Heart left ventricle (tissue), 16 donors: ENCODE results near the gene TMEM243. TPM values are rescaled to one million over a fixed set of nuclear protein-coding genes. Genes with fewer than 3 reads are reported as not detected.

ENCODE experiments used
- ATAC-seq, 4 donors: fragments of 200-7000 bp; cut with Tn5 transposase; one replicate each; pipeline ENCODE4 v1.9.1; 2020 to 2022; ENCODE audit warnings: moderate library complexity in 4 of 4, mild to moderate bottlenecking in 3 of 4, moderate number of reproducible peaks in 1 of 4
- DNase-seq, 5 donors: peaks; one replicate each; pipeline ENCODE4 v3.0.0-alpha.2; 2020
- H3K27ac ChIP-seq, 12 donors: fragments of 200-600 bp; sonication (generic) in 4 of 12; one replicate each; pipeline versions ENCODE4 v1.5.0 to v1.8.0; 2016 to 2022; ENCODE audit warnings: mild to moderate bottlenecking in 2 of 12
- H3K27me3 ChIP-seq, 9 donors: fragments of 200-600 bp; sonication (generic) in 2 of 9; one replicate each; pipeline versions ENCODE4 v1.5.1 to v1.8.0; 2016 to 2022; ENCODE audit warnings: mild to moderate bottlenecking in 3 of 9
- H3K36me3 ChIP-seq, 9 donors: fragments of 200-600 bp; sonication (generic) in 2 of 9; one replicate each; pipeline versions ENCODE4 v1.5.0 to v1.8.0; 2018 to 2022; ENCODE audit warnings: mild to moderate bottlenecking in 2 of 9
- H3K4me1 ChIP-seq, 12 donors: fragments of 200-600 bp; sonication (generic) in 4 of 12; one replicate each; pipeline versions ENCODE4 v1.5.0 to v1.8.0; 2016 to 2022; ENCODE audit warnings: mild to moderate bottlenecking in 3 of 12
- H3K4me3 ChIP-seq, 12 donors: fragments of 200-600 bp; sonication (generic) in 4 of 12; one replicate each; pipeline versions ENCODE4 v1.5.0 to v1.8.0; 2017 to 2022; ENCODE audit warnings: mild to moderate bottlenecking in 9 of 12, moderate library complexity in 4 of 12
- H3K9me3 ChIP-seq, 12 donors: fragments of 200-600 bp; sonication (generic) in 4 of 12; one replicate each; pipeline versions ENCODE4 v1.5.0 to v1.8.0; 2016 to 2022; ENCODE audit warnings: mild to moderate bottlenecking in 1 of 12
- POLR2A ChIP-seq, 2 donors: fragments of 450-650 bp; IDR thresholded peaks; one replicate each; pipeline ENCODE4 v1.6.1; 2017; ENCODE audit warnings: antibody characterized with exemption in 2 of 2, mild to moderate bottlenecking in 2 of 2, moderate library complexity in 2 of 2
- WGBS, 4 donors: extraction: QIAGEN DNeasy Blood & Tissue Kit in 2 of 4; methylation state at CpG; one replicate each; pipeline versions ENCODE4 v1.1.5 to v1.1.7; 2013 to 2018; 5-methylcytosine and 5-hydroxymethylcytosine counted together
- intact Hi-C, 10 donors: fragments of 100-400 bp; cut with DNase I; formaldehyde crosslinking; loops; one replicate each; pipeline versions ENCODE4 v1.11.1 to v1.14.2; 2022
- polyA plus RNA-seq, 2 donors: library from polyadenylated mRNA; stranded (reverse); fragments of 200-250 nt; gene quantifications; one replicate each; pipeline ENCODE4 v1.2.3, GENCODE V29; 2013
- total RNA-seq, 9 donors: library from RNA; depleted of rRNA in 2 of 9; stranded (reverse); fragments of >200 nt in 2 of 9; fragmentation: NEBNext Ultra II Directional in 3 of 9; extraction: Animal tissue kit (Norgen Biotek cat#: 25700) in 3 of 9; gene quantifications; one replicate each; pipeline versions ENCODE4 v1.1.0 to v1.2.4, GENCODE V29; 2016 to 2023
- TF ChIP-seq, protein P1 (sequence below), 12 donors: fragments of 200-600 bp; sonication (generic) in 4 of 12; IDR thresholded peaks; one replicate each; pipeline versions ENCODE4 v1.5.0 to v1.8.0; 2018 to 2022; ENCODE audit warnings: antibody characterized with exemption in 12 of 12, mild to moderate bottlenecking in 5 of 12
- donor health status: ischemic (EF 13 %, LVEDD 7.1; RV severe dilation, severe dysfunction).
- donor health status: healthy with polysubstance abuse.
- donor health status: DM: no; HTN: yes; CAD: no.
- donor health status: DM: no; HTN: no; CAD: no.
- donor health status: ischemic (EF 25% LVEDD 6.9; RV normal size, moderate dysfunction).
- donor health status: ischemic (EF 25% LVEDD 5.7; RV mildly dilated, moderate dysfunction).
- donor health status: healthy.
- donor health status: DM: yes; HTN: yes; CAD: no.
- donor health status: ischemic (EF 35%, LVEDD 5.7; RV mildly dilated, moderate dysfunction).
- donor health status: nonischemic (EF 11% LVEDD 7.7; RV severe dilation, severe dysfunction).
- donor health status: DM: yes; HTN: yes; CAD: no.
- donor health status: PGD.
- donor health status: ischemic (EF 29% LVEDD 5.4; RV normal size, mild dysfunction).
- donor health status: nonischemic (EF 23%, LVEDD 6.1; RV moderate dilation, normal function).

TMEM243 gene
- total and polyA plus RNA-seq, 11 donors = 1.8 to 13.1 (median 7.0) TPM

DNA sequence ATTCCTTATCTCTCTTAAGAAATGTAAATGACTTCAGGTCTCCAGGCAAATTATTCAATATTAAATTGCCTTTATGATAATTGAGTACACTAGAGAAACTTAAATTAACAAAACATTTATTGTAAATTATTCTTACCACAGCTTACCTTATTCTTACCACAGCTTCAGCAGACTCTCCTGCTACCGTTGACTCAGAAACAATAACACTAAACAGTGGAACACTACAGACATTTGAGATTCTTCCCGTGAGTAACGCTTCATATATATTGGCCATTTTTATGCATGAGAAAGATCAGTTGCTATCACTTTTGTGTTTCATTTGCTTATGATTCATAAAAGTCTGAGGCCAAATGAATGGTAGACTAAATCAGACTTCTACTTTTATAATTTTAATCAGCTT is 28.7 kb downstream of the TMEM243 start:
- H3K36me3 ChIP-seq = peaks cover 2 to 100% (median 100%) of the 10 kb centered on the region in 9 donors
- no peak overlapping the region for H3K27ac ChIP-seq
- intact Hi-C loops = no loop called here
- ATAC-seq (no peak), DNase-seq (no peak)
- H3K4me3 ChIP-seq = no peak overlapping the region
- no peaks in the 10 kb centered on the region for H3K27me3 ChIP-seq
- H3K9me3 ChIP-seq = no peaks in the 10 kb centered on the region
- H3K4me1 ChIP-seq = no peaks in the 10 kb centered on the region
- no peak for TF ChIP-seq POLR2A (IDR thresholded peaks at IDR 0.05)
- 91 to 95% (median 91%) methylated on average over 3 of the region's 3 CpGs for WGBS, 4 donors

DNA sequence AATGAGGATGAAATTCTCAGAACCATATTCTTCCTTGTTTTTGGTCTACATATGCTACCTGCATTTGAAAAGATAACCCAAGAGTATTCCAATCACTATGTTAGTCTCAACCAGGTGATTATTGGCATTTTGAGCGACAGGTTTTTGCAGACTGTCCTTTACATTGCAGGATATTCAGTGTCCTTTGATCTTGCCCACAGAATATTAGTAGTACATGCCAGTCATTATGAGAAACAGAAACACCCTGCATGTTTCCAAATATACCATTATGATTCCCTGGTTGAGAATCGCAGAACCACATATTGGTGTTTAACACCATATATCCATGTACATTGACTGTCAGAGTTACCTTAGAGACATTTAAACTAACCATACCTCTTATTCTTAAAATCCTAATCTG is 30.6 kb downstream of the TMEM243 start:
- H3K4me3 ChIP-seq = no peak overlapping the region
- ATAC-seq = no peak
- H3K4me1 ChIP-seq = peaks cover 0 to 4% (median 0%) of the 10 kb centered on the region in 12 donors
- no peak for TF ChIP-seq POLR2A (IDR thresholded peaks at IDR 0.05)
- TF ChIP-seq, protein P1, sequence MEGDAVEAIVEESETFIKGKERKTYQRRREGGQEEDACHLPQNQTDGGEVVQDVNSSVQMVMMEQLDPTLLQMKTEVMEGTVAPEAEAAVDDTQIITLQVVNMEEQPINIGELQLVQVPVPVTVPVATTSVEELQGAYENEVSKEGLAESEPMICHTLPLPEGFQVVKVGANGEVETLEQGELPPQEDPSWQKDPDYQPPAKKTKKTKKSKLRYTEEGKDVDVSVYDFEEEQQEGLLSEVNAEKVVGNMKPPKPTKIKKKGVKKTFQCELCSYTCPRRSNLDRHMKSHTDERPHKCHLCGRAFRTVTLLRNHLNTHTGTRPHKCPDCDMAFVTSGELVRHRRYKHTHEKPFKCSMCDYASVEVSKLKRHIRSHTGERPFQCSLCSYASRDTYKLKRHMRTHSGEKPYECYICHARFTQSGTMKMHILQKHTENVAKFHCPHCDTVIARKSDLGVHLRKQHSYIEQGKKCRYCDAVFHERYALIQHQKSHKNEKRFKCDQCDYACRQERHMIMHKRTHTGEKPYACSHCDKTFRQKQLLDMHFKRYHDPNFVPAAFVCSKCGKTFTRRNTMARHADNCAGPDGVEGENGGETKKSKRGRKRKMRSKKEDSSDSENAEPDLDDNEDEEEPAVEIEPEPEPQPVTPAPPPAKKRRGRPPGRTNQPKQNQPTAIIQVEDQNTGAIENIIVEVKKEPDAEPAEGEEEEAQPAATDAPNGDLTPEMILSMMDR (IDR thresholded peaks at IDR 0.05) = no peak
- no peaks in the 10 kb centered on the region for H3K27me3 ChIP-seq
- H3K27ac ChIP-seq = no peak overlapping the region
- DNase-seq = no peak
- 92 to 100% (median 95%) methylated on average over 2 of the region's 2 CpGs for WGBS, 4 donors
- no peaks in the 10 kb centered on the region for H3K9me3 ChIP-seq
- intact Hi-C loops = no loop called here
- H3K36me3 ChIP-seq = peaks cover 4 to 100% (median 100%) of the 10 kb centered on the region in 9 donors

DNA sequence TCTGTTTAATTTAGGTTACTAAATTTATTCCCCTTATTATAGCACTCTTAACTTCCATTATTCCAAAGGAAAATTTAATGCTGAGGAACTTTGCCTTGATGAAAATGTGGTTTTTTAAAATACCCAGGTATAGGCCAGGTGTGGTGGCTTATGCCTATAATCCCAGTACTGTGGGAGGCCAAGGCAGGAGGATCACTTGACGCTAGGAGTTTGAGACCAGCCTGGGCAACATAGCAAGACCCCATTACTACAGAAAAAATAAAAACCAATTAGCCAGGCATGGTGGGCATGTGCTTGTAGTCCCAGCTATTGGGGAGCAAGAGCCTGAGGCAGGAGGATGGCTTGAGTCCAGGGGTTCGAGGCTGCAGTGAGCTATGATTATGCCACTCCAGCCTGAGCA is 32.4 kb downstream of the TMEM243 start:
- Histone ChIP-seq H3K4me1 (peaks cover 0 to 4% (median 0%) of the 10 kb centered on the region in 12 donors), H3K27ac (no peak overlapping the region), H3K27me3 (no peaks in the 10 kb centered on the region), H3K9me3 (no peaks in the 10 kb centered on the region), H3K4me3 (no peak overlapping the region), H3K36me3 (peaks cover 4 to 100% (median 100%) of the 10 kb centered on the region in 9 donors)
- WGBS, 4 donors = 97 to 100% (median 99%) methylated on average over 2 of the region's 2 CpGs
- ATAC-seq = no peak
- no peak for TF ChIP-seq POLR2A (IDR thresholded peaks at IDR 0.05)
- TF ChIP-seq, protein P1 (IDR thresholded peaks at IDR 0.05) = no peak
- intact Hi-C loops = no loop called here
- no peak for DNase-seq

DNA sequence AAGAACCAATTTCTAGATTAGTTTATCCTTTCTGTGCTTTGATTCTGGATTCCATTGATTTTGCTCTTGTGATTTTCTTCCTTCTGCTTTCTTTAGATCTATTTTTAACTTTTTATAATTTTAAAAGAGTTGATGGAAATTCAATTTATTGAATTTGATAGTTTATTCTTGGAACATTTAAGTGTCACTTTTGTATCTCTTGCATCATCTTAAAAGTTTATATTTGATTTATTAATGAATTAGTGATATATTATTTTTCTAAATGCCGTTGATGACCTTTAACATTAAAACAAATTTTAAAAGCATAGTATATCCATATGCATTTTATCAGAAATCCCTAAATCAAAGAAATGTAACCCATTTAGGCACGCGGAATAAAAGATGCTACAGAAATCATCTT is 40.4 kb downstream of the TMEM243 start:
- 95 to 99% (median 96%) methylated on average over 3 of the region's 3 CpGs for WGBS, 4 donors
- TF ChIP-seq, protein P1 (IDR thresholded peaks at IDR 0.05) = no peak
- TF ChIP-seq POLR2A (IDR thresholded peaks at IDR 0.05) = no peak
- peaks cover 0 to 5% (median 0%) of the 10 kb centered on the region in 12 donors for H3K4me1 ChIP-seq
- intact Hi-C loops = no loop called here
- peaks cover 0 to 99% (median 81%) of the 10 kb centered on the region in 9 donors for H3K36me3 ChIP-seq
- no peaks in the 10 kb centered on the region for H3K9me3 ChIP-seq
- DNase-seq (no peak), ATAC-seq (no peak)
- H3K27ac ChIP-seq = no peak overlapping the region
- no peaks in the 10 kb centered on the region for H3K27me3 ChIP-seq
- no peak overlapping the region for H3K4me3 ChIP-seq

DNA sequence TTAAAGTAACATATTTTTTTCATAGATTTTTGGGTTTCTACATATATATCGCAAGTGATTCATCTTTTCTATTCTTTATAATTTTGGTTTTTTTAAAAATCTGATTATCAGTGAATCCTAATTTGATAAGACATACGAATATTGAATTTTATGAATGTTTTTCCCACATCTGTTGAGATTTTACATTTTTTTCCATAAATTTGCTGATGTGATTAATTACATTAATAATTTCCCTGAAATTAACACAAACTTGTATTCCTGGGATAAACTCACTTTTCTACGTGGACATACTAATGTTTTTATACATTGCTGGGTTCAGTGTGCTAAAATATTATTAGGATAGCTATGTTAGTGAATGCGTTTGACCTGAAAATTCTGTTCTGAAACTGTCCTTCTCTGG is 41.2 kb downstream of the TMEM243 start:
- H3K9me3 ChIP-seq = no peaks in the 10 kb centered on the region
- WGBS, 4 donors = 93 to 96% (median 94%) methylated on average over 4 of the region's 4 CpGs
- H3K36me3 ChIP-seq = peaks cover 0 to 99% (median 81%) of the 10 kb centered on the region in 9 donors
- ATAC-seq (no peak), DNase-seq (no peak)
- no peak overlapping the region for H3K27ac ChIP-seq
- no peak overlapping the region for H3K4me3 ChIP-seq
- H3K4me1 ChIP-seq = peaks cover 0 to 5% (median 0%) of the 10 kb centered on the region in 12 donors
- H3K27me3 ChIP-seq = no peaks in the 10 kb centered on the region
- intact Hi-C loops = no loop called here
- TF ChIP-seq POLR2A (IDR thresholded peaks at IDR 0.05) = no peak
- TF ChIP-seq, protein P1 (IDR thresholded peaks at IDR 0.05) = no peak
